GM18505 (cell line): Measurements from ENCODE around the gene NIM1K.
"Not testable (repeated sequence)": the region's sequence is repeated elsewhere in the genome, so short reads cannot be mapped to it uniquely, and the experiment has no call there.

Source experiments
- ATAC-seq: cut with Tn5 transposase; IDR thresholded peaks from one replicate; pipeline ENCODE4 v1.9.1; 2021; ENCODE audit not compliant: unreplicated experiment
- POLR2A ChIP-seq: IDR thresholded peaks from 4 replicates; pipeline ENCODE4 v1.6.1; 2011; ENCODE audit warnings: borderline replicate concordance; ENCODE audit not compliant: insufficient read depth, insufficient read length; ENCODE audit errors: extremely low read depth

Gene NIM1K

GRCh38 chr5:43227655-43228054 lies 35.6 kb downstream of the NIM1K start:
- ATAC-seq, result no peak
- no peak for TF ChIP-seq POLR2A

GRCh38 chr5:43230707-43231106 lies 38.7 kb downstream of the NIM1K start:
- TF ChIP-seq POLR2A, result no peak
- ATAC-seq, result no peak

GRCh38 chr5:43231977-43232376 lies 40.0 kb downstream of the NIM1K start:
- TF ChIP-seq POLR2A, result no peak
- ATAC-seq, result no peak

GRCh38 chr5:43232943-43233833 lies 41.2 kb downstream of the NIM1K start:
- ATAC-seq, result no peak
- TF ChIP-seq POLR2A, result no peak

GRCh38 chr5:43233946-43234345 lies 41.9 kb downstream of the NIM1K start:
- ATAC-seq, result peak; percentile 57

GRCh38 chr5:43236653-43237355 lies 44.8 kb downstream of the NIM1K start:
- no peak for TF ChIP-seq POLR2A
- no peak for ATAC-seq

More at GRCh38 chr5:43233946-43234345, 41.9 kb downstream of the NIM1K start:
- TF ChIP-seq POLR2A, result no peak

- no peak for ATAC-seq
- TF ChIP-seq POLR2A, result no peak
Measured at GRCh38 chr5:43242196-43242595, 50.2 kb downstream of the NIM1K start.

- no peak for ATAC-seq
- TF ChIP-seq POLR2A, result no peak
Measured at GRCh38 chr5:43243270-43243669, 51.2 kb downstream of the NIM1K start.

- TF ChIP-seq POLR2A, result no peak
- peak; percentile 87 for ATAC-seq
Measured at GRCh38 chr5:43244823-43245565, 53.0 kb downstream of the NIM1K start.

- TF ChIP-seq POLR2A, result no peak
- ATAC-seq, result no peak
Measured at GRCh38 chr5:43245724-43246385, 53.8 kb downstream of the NIM1K start.

- no peak for TF ChIP-seq POLR2A
- ATAC-seq, result no peak
Measured at GRCh38 chr5:43251754-43252153, 59.7 kb downstream of the NIM1K start.

GRCh38 chr5:43255704-43256103 lies 63.7 kb downstream of the NIM1K start:
- no peak for TF ChIP-seq POLR2A
- ATAC-seq, result no peak

GRCh38 chr5:43256261-43256966 lies 64.4 kb downstream of the NIM1K start:
- no peak for ATAC-seq
- TF ChIP-seq POLR2A, result no peak

GRCh38 chr5:43258116-43258515 lies 66.1 kb downstream of the NIM1K start:
- TF ChIP-seq POLR2A, result no peak

GRCh38 chr5:43262269-43262668 lies 70.2 kb downstream of the NIM1K start:
- not testable (repeated sequence) for ATAC-seq

More at GRCh38 chr5:43258116-43258515, 66.1 kb downstream of the NIM1K start:
- ATAC-seq, result no peak
